Sigmoid colon (tissue), 7 donors: ENCODE measurements around the gene EDEM3. TPM values are rescaled to one million over a fixed set of nuclear protein-coding genes. Genes with fewer than 3 reads are reported as not detected.
"Not testable (repeated sequence)": the region's sequence is repeated elsewhere in the genome, so short reads cannot be mapped to it uniquely, and the experiment has no call there.

ENCODE experiments used
- DNase-seq: peaks from one replicate; pipeline ENCODE4 v3.0.0-alpha.2; 2019
- H3K27ac ChIP-seq, 4 donors: fragments of 200-600 bp; sonication (generic); one replicate each; pipeline ENCODE4 v1.5.1; 2016 to 2019; ENCODE audit warnings: mild to moderate bottlenecking in 1 of 4
- H3K27me3 ChIP-seq, 3 donors: fragments of 200-600 bp; sonication (generic); one replicate each; pipeline ENCODE4 v1.5.1; 2019; ENCODE audit warnings: mild to moderate bottlenecking in 1 of 3
- H3K36me3 ChIP-seq, 4 donors: fragments of 200-600 bp; sonication (generic); one replicate each; pipeline ENCODE4 v1.5.1; 2016 to 2019
- H3K4me1 ChIP-seq, 4 donors: fragments of 200-600 bp; sonication (generic); one replicate each; pipeline ENCODE4 v1.5.1; 2017 to 2019
- H3K4me3 ChIP-seq, 4 donors: fragments of 200-600 bp; sonication (generic); one replicate each; pipeline ENCODE4 v1.5.1; 2017 to 2019; ENCODE audit warnings: mild to moderate bottlenecking in 2 of 4, moderate library complexity in 1 of 4
- H3K9me3 ChIP-seq, 4 donors: fragments of 200-600 bp in 3 of 4; sonication (generic) in 3 of 4; one replicate each; pipeline versions ENCODE4 v1.5.1 to v1.6.1; 2013 to 2019
- CTCF ChIP-seq, 4 experiments: fragments of 450-650 bp in 3 of 4; fragments of 200-600 bp in 1 of 4; IDR thresholded peaks; one replicate each; pipeline ENCODE4 v1.5.1; 2016 to 2019; ENCODE audit warnings: antibody characterized with exemption in 4 of 4, mild to moderate bottlenecking in 3 of 4, moderate library complexity in 2 of 4
- EP300 ChIP-seq, 4 donors: sonication (generic); formaldehyde crosslinking; IDR thresholded peaks; one replicate each; pipeline ENCODE4 v1.6.1; 2017; ENCODE audit warnings: antibody characterized with exemption in 4 of 4
- POLR2A ChIP-seq, 2 donors: fragments of 450-650 bp; IDR thresholded peaks; one replicate each; pipeline ENCODE4 v1.6.1; 2016; ENCODE audit warnings: antibody characterized with exemption in 2 of 2, mild to moderate bottlenecking in 2 of 2, moderate library complexity in 2 of 2
- POLR2AphosphoS5 ChIP-seq, 4 donors: sonication (generic); formaldehyde crosslinking; IDR thresholded peaks; one replicate each; pipeline ENCODE4 v1.6.1; 2017; ENCODE audit warnings: antibody characterized with exemption in 4 of 4
- WGBS, 2 donors: extraction: QIAGEN DNeasy Blood & Tissue Kit; methylation state at CpG; one replicate each; pipeline ENCODE4 v1.1.7; 2013; 5-methylcytosine and 5-hydroxymethylcytosine counted together
- intact Hi-C: fragments of 100-400 bp; cut with DNase I; formaldehyde crosslinking; loops from one replicate; pipeline ENCODE4 v1.15.1; 2023
- polyA plus RNA-seq, 3 donors: library from polyadenylated mRNA; stranded (reverse); fragments of 200-250 nt; gene quantifications; one replicate each; pipeline ENCODE4 v1.2.3, GENCODE V29; 2013
- total RNA-seq, 4 donors: library from RNA; depleted of rRNA; stranded (reverse); fragments of >200 nt; gene quantifications; one replicate each; pipeline ENCODE4 v1.1.0, GENCODE V29; 2016
- donor health status: healthy with polysubstance abuse.
- donor health status: Bipolar disorder and iron deficiency.
- donor health status: healthy.

The EDEM3 gene
- total and polyA plus RNA-seq, 7 donors, result 8.4 to 29.3 (median 21.4) TPM

GRCh38 chr1:184768467-184768866 lies 13.8 kb upstream of the EDEM3 start:
- 87% methylated on average over 2 of the region's 2 CpGs for WGBS, 2 donors
- intact Hi-C loops, result no loop called here
- H3K9me3 ChIP-seq, result no peaks in the 10 kb centered on the region
- H3K36me3 ChIP-seq, result no peaks in the 10 kb centered on the region
- H3K4me3 ChIP-seq, result no peak overlapping the region
- H3K27ac ChIP-seq, result no peak overlapping the region
- no peak for DNase-seq
- no peaks in the 10 kb centered on the region for H3K4me1 ChIP-seq
- no peaks in the 10 kb centered on the region for H3K27me3 ChIP-seq
- TF ChIP-seq EP300 (IDR thresholded peaks at IDR 0.05), result no peak
- no peak for TF ChIP-seq POLR2AphosphoS5 (IDR thresholded peaks at IDR 0.05)
- no peak for TF ChIP-seq CTCF (IDR thresholded peaks at IDR 0.05)
- no peak for TF ChIP-seq POLR2A (IDR thresholded peaks at IDR 0.05)

GRCh38 chr1:184767591-184767990 lies 12.9 kb upstream of the EDEM3 start:
- Histone ChIP-seq H3K36me3 (no peaks in the 10 kb centered on the region), H3K27me3 (no peaks in the 10 kb centered on the region), H3K9me3 (no peaks in the 10 kb centered on the region), H3K4me1 (no peaks in the 10 kb centered on the region), H3K27ac (no peak overlapping the region), H3K4me3 (no peak overlapping the region)
- WGBS, 2 donors, result 93 to 96% methylated on average over 5 of the region's 5 CpGs
- intact Hi-C loops, result no loop called here
- DNase-seq, result no peak
- no peak for TF ChIP-seq POLR2AphosphoS5 (IDR thresholded peaks at IDR 0.05)

DNA sequence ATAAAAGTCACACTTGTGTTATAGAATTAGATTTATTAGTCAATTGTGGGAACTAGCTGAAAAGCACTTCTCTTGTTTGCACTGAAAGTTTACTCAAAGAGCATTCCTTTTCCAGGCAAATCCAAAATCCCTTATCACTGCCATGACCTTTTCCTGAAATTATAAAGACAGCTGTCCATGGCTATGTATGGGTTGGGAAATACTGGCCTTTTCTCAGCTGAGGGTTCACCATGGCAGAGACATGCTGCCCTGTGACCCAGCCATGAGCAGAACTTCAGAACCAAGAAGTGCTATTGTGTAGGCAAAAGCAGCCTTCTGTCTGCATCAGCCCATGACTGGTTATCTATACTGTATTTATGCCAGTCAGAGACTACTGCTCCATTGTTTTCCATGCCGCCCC lies 9.8 kb upstream of the EDEM3 start:
- Histone ChIP-seq H3K27me3 (no peaks in the 10 kb centered on the region), H3K9me3 (no peaks in the 10 kb centered on the region), H3K4me1 (no peaks in the 10 kb centered on the region), H3K36me3 (no peaks in the 10 kb centered on the region), H3K27ac (no peak overlapping the region), H3K4me3 (no peak overlapping the region)
- no peak for TF ChIP-seq CTCF (IDR thresholded peaks at IDR 0.05)
- TF ChIP-seq POLR2AphosphoS5 (IDR thresholded peaks at IDR 0.05), result no peak
- no peak for TF ChIP-seq EP300 (IDR thresholded peaks at IDR 0.05)
- no peak for TF ChIP-seq POLR2A (IDR thresholded peaks at IDR 0.05)
- intact Hi-C loops, result no loop called here
- WGBS, 2 donors, result 96 to 99% methylated on average over 1 of the region's 1 CpG
- DNase-seq, result no peak

DNA sequence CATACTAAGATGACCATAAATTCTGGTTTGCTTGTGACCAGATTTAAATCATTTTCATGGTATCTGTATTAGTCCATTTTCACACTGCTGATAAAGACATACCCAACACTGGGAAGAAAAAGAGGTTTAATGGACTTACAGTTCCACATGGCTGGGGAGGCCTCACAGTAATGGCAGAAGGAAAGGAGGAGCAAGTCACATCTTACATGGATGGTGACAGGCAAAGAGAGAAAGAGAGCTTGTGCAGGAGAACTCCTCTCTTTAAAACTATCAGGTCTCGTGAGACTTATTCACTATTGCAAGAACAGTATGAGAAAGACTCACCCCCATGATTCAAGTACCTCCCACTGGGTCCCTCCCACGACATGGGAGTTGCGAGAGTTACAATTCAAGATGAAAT lies 8.9 kb upstream of the EDEM3 start:
- WGBS, 2 donors, result 97 to 98% methylated on average over 3 of the region's 3 CpGs
- intact Hi-C loops, H3K9me3 ChIP-seq, DNase-seq, H3K27ac ChIP-seq, H3K27me3 ChIP-seq, H3K4me1 ChIP-seq, H3K36me3 ChIP-seq, H3K4me3 ChIP-seq: not testable (repeated sequence)

GRCh38 chr1:184761969-184762485 lies 7.4 kb upstream of the EDEM3 start:
- no peaks in the 10 kb centered on the region for H3K27me3 ChIP-seq
- TF ChIP-seq POLR2AphosphoS5 (IDR thresholded peaks at IDR 0.05), result no peak
- no peak for TF ChIP-seq POLR2A (IDR thresholded peaks at IDR 0.05)
- TF ChIP-seq CTCF (IDR thresholded peaks at IDR 0.05), result no peak
- TF ChIP-seq EP300 (IDR thresholded peaks at IDR 0.05), result no peak
- H3K27ac ChIP-seq, result no peak overlapping the region
- H3K4me1 ChIP-seq, result no peaks in the 10 kb centered on the region
- no peaks in the 10 kb centered on the region for H3K36me3 ChIP-seq
- intact Hi-C loops, result no loop called here
- DNase-seq, result no peak
- no peaks in the 10 kb centered on the region for H3K9me3 ChIP-seq
- WGBS, 2 donors, result 83 to 86% methylated on average over 4 of the region's 4 CpGs
- H3K4me3 ChIP-seq, result no peak overlapping the region

DNA sequence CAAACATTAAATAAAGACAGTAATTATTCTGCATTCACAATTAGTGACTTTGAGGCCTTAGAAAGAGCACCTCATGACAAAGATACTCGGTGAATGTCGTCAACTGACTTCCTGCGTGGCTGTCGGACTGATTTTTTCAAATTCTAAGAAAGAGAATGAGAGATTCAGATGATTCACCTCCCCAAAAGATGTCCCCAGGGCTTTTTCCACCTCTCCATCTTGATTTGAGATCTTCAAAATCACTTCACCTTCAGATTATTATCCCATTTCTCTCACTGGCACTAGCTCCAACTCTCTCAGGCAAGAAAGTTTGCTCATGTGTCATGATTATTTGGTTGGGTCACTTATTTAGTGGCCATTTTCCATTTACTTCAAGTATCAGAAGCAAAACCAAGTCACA lies 5.0 kb upstream of the EDEM3 start:
- intact Hi-C loops, result loop anchor here (5.0 to 10.0 kb wide), 2 partner anchors 43 to 1615 kb away; partner anchors contain the start of genes ODR4 and TPR
- no peak for DNase-seq
- H3K27me3 ChIP-seq, result no peaks in the 10 kb centered on the region
- H3K4me3 ChIP-seq, result no peak overlapping the region
- no peak overlapping the region for H3K27ac ChIP-seq
- peaks cover 0 to 7% (median 6%) of the 10 kb centered on the region in 4 donors for H3K4me1 ChIP-seq
- 93 to 94% methylated on average over 4 of the region's 4 CpGs for WGBS, 2 donors
- no peaks in the 10 kb centered on the region for H3K9me3 ChIP-seq
- H3K36me3 ChIP-seq, result no peaks in the 10 kb centered on the region
- no peak for TF ChIP-seq POLR2AphosphoS5 (IDR thresholded peaks at IDR 0.05)
- no peak for TF ChIP-seq CTCF (IDR thresholded peaks at IDR 0.05)
- TF ChIP-seq POLR2A (IDR thresholded peaks at IDR 0.05), result no peak
- TF ChIP-seq EP300 (IDR thresholded peaks at IDR 0.05), result no peak
